GM18873 (cell line): Measurements from ENCODE around the gene FES.
"Not testable (repeated sequence)": the region's sequence is repeated elsewhere in the genome, so short reads cannot be mapped to it uniquely, and the experiment has no call there.

Source experiments
- ATAC-seq: cut with Tn5 transposase; IDR thresholded peaks from one replicate; pipeline ENCODE4 v1.9.1; 2021; ENCODE audit warnings: mild to moderate bottlenecking, moderate library complexity, moderate number of reproducible peaks; ENCODE audit not compliant: unreplicated experiment, low FRiP score

Gene FES

DNA sequence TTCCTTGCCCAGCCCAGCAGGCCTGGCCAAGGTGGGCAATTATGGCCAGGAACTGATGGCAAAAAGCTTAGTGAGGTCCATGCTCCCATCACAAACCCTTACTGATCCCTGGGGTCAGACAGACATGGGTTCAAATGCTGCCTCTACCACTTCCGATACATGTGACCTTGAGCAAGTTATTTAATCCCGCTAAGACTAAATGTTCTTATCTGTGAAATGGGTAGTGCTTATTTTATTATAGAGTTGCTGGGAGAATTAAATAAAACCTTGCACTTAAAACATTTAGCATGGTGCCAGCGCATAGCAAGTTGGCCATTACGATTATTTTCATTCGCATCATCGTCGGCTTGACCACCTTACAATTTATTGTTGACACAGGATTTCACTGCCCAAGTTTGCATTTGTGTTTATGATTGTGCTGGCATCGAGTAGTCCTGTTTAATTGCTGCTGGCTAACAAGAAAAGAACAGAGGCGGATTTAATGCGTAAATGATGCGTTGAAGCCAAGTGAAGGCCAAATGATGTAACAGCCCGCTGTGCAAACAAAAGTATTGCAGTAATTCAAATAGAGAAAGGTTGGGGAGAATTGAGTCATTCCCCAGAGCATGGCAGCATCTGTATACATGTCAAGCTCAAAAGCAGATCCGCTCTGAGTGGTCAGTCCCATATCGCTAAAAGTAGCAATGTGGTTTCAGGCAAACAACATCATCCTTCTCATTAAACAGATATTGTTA is 23.2 kb upstream of the FES start:
- no peak for ATAC-seq

GRCh38 chr15:90862487-90862886 is 21.8 kb upstream of the FES start:
- ATAC-seq: no peak

DNA sequence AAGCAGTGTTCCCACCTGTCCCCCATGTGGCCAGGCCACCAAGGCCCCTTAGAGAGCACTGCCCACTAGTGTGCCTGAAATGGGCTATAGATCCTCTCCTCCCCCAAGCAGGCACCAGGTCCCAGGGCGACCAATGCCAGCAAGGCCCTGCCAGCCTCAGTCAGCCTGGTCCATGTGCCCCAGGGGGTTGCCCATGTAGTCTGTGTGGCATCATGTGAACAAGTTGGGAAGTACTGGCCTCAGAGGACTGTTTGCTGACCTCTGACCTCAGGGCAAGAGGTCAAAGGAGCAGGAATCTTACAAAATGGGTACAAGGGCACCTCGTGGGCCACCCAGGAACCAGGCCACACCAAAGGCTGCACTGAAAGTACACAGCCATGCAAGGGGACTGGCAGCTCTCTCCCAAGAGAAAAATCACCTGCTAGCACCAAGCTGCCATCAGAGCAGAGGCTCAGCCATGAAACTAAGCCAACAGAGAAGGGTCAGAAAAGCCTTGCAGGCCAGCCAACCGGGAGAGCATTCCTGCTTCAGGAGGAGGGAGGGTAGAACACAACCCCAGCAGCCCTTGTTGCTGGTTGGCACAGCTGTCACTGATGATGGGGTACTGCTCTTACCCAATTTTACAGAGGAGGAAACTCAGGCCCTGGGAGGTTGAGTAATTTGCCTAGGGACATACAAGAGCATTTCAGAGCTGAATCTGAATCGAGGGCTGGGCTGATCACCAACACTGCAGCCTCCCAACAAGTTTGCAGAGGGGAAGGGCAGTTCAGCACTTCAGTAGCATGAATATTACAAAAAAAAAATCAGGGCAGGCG is 21.1 kb upstream of the FES start:
- no peak for ATAC-seq

- ATAC-seq: no peak
These were observed 20.3 kb upstream of the FES start for GRCh38 chr15:90863987-90864386.

DNA sequence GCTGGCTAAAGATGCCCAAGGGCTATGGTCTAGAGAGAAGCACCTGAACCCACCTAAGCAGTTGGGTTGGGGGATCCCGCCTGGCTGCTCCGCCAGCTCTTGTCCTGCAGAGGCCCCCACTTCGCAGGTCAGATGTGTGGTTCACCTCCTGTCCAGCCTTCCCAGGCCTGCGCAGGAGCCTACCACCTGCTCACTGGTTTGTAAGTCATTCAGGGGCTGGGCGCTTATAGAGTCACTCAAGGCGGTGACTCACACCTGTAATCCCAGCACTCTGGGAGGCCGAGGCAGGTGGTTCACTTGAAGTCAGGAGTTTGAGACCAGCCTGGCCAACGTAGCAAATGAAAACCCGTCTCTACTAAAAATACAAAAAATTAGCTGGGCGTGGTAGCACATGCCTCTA is 19.8 kb upstream of the FES start:
- no peak for ATAC-seq

GRCh38 chr15:90865702-90866101 is 18.6 kb upstream of the FES start:
- no peak for ATAC-seq

- no peak for ATAC-seq
These were observed 18.1 kb upstream of the FES start for GRCh38 chr15:90866161-90866715.

DNA sequence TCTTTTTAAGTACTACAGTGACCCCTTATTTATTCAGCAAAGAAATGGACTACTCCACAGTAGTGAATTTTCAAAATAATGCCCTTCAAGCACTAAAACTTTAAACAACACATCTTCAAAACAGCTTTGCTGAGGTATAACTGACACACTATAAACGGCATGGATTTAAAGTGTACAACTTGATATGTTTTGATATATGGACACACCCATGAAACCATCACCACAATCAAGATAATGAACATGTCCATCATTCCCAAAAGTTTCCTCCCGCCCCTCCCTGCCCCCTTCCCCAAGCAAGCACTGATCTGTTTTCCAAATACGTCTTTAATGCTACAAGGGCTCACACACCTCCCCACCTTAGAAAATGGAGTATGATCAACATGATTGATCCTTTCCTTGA is 17.5 kb upstream of the FES start:
- no peak for ATAC-seq

DNA sequence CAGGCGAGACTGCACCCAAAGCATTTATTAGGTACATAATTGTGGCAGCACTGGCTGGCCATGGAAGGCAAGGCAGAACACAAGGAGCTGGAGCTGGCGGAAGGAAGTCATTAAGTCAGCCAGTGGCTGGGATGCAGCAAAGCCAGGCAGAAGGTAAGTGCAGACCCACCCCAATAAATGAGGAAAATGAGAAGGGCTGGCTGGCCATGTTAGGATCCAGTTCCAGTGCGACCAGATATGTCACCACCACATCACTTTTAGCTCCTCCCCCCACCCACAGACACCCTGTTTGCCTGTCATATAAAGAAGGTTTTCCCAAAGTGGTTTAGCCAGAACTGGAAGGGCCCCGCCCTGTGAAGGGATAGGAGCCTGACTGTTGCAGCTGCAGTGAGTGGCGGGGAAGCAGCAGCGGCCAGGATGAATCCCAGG is 16.0 kb upstream of the FES start, which contains the start of gene FURIN:
Gene FURIN (plus strand): TSS at position 328 of the 429 bp plus-strand sequence. CDS start 7,153 bp downstream, outside the sequence.
- no peak for ATAC-seq

DNA sequence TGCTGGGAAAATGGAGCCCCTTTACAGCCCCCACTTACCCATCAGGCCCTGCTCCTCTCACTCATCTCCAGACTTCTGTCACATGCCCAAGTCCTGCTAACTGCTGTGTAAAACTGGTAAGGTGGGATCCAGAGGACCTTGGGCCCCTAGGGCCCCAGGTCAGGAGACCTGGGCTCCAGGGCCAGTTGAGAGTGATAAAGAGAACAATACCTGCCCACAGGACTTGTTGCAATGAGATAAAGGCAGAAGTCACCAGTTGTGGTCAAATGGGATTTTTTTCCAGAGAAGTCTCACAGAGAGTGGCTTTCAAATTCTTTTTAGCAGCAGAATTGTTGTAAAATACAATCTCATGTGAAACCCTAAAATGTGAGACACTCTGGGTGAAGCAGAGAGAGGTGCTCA is 15.2 kb upstream of the FES start:
- ATAC-seq: no peak

GRCh38 chr15:90869601-90870353 is 14.5 kb upstream of the FES start:
- ATAC-seq: no peak

DNA sequence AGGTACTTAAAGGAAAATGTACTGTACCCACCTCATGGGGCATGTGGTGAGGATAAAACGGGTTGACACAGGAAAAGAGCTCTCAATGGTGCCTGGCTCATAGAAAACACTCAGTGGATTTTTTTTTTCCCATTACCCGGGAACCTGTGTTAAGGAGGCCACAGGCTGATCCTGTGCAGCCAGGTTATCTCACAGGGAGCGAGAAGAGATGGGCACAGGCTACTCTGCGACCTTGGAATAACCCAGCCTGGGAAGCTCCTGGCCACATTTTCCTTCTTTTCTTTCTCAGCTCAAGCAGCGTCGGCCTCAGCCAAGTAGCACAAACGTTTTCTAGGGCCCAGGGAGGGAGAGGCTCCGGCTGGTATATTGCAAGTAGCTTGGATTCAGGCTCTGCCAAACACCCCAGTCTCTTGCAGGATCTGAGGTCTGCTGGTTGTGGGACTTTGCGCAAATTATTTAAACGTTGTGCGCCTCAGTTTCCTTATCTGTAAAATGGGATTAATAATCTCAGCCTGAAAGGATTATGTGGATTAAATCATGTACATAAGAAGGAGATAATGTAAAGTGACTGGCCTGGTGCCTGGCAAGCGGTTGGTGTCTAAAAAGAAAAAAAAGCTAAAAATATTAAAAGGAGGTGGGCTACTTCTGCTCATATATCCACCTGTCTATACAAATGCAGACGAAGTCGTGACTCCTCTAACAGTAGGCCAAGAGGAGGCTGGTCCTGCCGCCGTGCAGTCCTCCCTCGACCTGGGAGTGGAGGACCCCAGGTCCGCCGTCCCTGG is 13.8 kb upstream of the FES start:
- ATAC-seq: no peak

DNA sequence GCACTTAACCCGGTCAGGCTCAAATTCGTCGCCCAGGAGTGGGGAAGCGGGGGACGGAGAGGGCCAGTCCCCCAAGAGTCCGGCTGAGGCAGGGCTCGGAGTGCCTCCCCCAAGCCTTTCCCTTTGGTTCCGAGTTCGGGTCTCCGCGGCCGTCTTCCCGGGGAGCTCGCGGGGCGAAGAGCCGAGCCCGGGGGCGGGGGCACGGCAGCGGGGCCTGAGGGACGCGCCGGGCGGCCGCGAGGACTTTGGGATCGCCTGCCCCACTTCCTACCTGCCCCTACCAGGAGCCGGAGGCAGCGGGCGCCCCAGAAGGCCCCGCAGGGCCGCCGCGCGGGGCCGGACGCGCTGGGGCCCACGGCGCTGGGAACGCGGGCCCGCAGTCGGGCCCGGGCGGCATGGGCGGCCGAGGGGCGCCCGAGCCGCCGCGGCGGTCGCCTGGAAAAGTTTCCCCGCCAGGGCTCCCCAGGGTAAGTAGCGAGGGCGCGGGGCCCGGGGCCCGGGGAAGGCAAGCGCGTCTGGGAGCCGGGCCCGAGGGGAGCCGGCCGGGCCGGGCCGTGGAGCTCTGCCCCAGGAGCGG is 13.1 kb upstream of the FES start:
- ATAC-seq: no peak

GRCh38 chr15:90871716-90872485 is 12.4 kb upstream of the FES start:
- ATAC-seq: no peak

GRCh38 chr15:90872486-90873184 is 11.7 kb upstream of the FES start:
- no peak for ATAC-seq

DNA sequence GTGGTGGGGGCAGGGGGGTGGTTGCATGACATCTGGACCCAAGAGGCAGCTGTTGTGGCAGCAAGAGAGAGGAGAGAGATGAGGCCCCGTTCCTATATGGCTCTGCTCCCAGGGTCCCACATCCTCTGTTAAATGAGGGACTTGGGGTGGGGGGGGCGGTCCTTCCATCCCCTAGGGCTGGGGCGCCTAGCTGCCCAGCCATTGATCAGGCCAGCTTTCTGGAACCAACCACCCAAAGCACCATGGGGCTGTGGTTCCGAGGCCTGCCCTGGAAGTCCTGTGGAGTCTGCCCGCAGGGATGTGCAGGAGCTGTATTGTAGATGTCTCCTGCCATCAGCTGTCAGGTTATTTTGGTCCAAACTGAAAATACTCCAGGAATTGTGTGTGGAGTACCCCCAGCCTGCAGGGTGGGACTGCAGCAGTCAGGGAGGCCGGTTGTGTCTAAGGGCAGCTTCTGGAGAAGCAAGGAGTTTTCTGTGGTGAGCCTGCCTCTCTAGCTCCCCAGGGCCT is 10.8 kb upstream of the FES start:
- no peak for ATAC-seq

DNA sequence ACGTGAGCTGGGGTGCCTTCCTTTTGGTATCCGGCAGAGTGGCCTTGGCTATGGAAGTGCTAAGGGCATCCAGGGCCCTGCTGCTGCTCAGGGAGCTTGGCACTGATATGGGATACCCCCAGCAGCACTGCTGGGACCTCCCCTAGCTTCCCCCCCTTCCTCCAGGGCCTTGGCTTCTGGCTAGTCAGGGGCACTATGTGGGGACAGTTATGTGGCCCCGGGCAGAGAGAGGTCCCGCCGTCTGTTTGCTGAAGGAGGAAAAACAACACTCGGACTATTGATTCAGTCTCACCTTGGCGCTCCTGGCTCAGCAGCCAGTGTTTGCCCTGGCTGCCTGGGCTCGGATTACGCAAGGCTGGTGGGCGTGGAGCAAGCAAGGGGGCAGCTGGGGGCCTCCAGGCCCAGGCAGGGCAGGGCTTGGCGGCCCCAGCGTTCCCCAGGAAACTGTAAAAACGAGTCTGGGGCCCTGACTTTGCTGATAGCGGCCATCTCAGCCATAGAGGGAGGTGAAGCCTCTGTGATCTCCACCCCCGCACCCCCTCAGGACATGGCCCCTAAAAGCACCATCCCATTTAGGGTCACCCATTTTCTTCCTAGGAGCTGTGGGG is 10.2 kb upstream of the FES start:
- no peak for ATAC-seq

- not testable (repeated sequence) for ATAC-seq
These were observed 9.3 kb upstream of the FES start for GRCh38 chr15:90874986-90875385.
